ENCODE data around the gene USP53. TPM values are rescaled to one million over a fixed set of nuclear protein-coding genes. Genes with fewer than 3 reads are reported as not detected.

USP53 gene
- total RNA-seq, 3 donors from 2014 or later = 57.7 to 118 (median 67.6) TPM

- Histone ChIP-seq H3K36me3 (ENCODE audit: low read depth) (no peaks in the 10 kb centered on the region), H3K4me3 (no peak overlapping the region), H3K4me1 (ENCODE audit: low read depth) (peaks cover 5% of the 10 kb centered on the region), H3K9me3 (no peaks in the 10 kb centered on the region)
- DNase-seq (no peak), ATAC-seq (no peak)
- intact Hi-C loops (cut with DNase I, micrococcal nuclease) = loop anchor here (10.0 kb wide), 2 partner anchors 237 to 297 kb away; no protein-coding TSS in a partner anchor
- TF ChIP-seq, protein P1, sequence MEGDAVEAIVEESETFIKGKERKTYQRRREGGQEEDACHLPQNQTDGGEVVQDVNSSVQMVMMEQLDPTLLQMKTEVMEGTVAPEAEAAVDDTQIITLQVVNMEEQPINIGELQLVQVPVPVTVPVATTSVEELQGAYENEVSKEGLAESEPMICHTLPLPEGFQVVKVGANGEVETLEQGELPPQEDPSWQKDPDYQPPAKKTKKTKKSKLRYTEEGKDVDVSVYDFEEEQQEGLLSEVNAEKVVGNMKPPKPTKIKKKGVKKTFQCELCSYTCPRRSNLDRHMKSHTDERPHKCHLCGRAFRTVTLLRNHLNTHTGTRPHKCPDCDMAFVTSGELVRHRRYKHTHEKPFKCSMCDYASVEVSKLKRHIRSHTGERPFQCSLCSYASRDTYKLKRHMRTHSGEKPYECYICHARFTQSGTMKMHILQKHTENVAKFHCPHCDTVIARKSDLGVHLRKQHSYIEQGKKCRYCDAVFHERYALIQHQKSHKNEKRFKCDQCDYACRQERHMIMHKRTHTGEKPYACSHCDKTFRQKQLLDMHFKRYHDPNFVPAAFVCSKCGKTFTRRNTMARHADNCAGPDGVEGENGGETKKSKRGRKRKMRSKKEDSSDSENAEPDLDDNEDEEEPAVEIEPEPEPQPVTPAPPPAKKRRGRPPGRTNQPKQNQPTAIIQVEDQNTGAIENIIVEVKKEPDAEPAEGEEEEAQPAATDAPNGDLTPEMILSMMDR (IDR thresholded peaks at IDR 0.05) = no peak
Observed at GRCh38 chr4:119281393-119281792, 68.9 kb downstream of the USP53 start.

- peak; percentile 64 for ATAC-seq
- Histone ChIP-seq H3K9me3 (no peaks in the 10 kb centered on the region), H3K4me1 (ENCODE audit: low read depth) (peaks cover 5% of the 10 kb centered on the region), H3K36me3 (ENCODE audit: low read depth) (no peaks in the 10 kb centered on the region), H3K4me3 (no peak overlapping the region)
- TF ChIP-seq, protein P1 (IDR thresholded peaks at IDR 0.05) = no peak
- no peak for DNase-seq
- intact Hi-C loops (cut with DNase I, micrococcal nuclease) = loop anchor here (10.0 kb wide), 2 partner anchors 240 to 300 kb away; no protein-coding TSS in a partner anchor
Observed at GRCh38 chr4:119284876-119285780, 72.6 kb downstream of the USP53 start.

GRCh38 chr4:119286377-119287002, 74.0 kb downstream of the USP53 start:
- Histone ChIP-seq H3K4me1 (ENCODE audit: low read depth) (peaks cover 5% of the 10 kb centered on the region), H3K9me3 (no peaks in the 10 kb centered on the region), H3K4me3 (no peak overlapping the region), H3K36me3 (ENCODE audit: low read depth) (no peaks in the 10 kb centered on the region)
- TF ChIP-seq, protein P1 (IDR thresholded peaks at IDR 0.05) = peak; percentile 28
- ATAC-seq (peak; percentile 39), DNase-seq (peak in 1 of 3 donors; percentile 36)
- intact Hi-C loops (cut with DNase I, micrococcal nuclease) = loop anchor here (10.0 kb wide), 2 partner anchors 242 to 302 kb away; no protein-coding TSS in a partner anchor

DNA sequence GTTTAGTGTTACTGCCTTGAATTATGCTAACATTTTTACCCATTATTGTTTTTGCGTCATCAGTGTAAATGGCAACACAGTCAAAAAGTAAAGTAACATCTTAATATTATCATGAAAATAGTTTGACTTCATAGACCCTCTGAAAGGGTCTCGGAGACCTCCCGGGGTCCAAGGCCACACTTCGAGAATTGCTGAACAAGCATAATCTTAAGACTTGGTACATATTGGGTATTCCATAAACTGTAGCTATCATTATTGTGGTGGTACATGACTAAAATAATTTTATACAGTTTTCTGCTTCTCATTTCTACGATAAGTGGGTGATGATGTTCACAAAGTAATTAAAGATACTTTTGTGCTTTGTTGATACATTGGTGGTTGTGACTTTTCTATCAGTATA, 76.8 kb downstream of the USP53 start:
- Histone ChIP-seq H3K9me3 (no peaks in the 10 kb centered on the region), H3K36me3 (ENCODE audit: low read depth) (no peaks in the 10 kb centered on the region), H3K4me3 (no peak overlapping the region), H3K4me1 (ENCODE audit: low read depth) (no peaks in the 10 kb centered on the region)
- TF ChIP-seq, protein P1 (IDR thresholded peaks at IDR 0.05) = no peak
- DNase-seq (no peak), ATAC-seq (no peak)
- intact Hi-C loops (cut with DNase I, micrococcal nuclease) = loop anchor here (10.0 kb wide), 2 partner anchors 245 to 305 kb away; no protein-coding TSS in a partner anchor

DNA sequence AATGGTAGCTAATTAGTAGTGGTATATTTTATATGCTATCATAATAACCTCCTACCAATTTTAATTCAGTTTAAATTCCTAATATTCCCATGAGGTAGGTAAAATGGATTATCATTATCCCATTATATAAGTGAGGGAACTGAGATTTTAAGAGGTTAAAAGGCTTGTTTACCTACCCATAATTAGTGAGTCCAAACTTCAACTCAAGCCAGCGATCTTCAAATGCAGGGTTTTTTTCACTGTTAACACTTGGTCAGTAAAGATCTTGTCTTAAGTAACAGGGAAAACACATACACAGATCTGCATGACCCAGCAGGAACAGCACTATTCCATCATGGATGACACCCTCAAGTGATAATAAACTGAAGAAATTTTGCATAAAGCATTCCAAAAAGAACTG, 78.1 kb downstream of the USP53 start:
- ATAC-seq (no peak), DNase-seq (no peak)
- Histone ChIP-seq H3K36me3 (ENCODE audit: low read depth) (no peaks in the 10 kb centered on the region), H3K4me3 (no peak overlapping the region), H3K4me1 (ENCODE audit: low read depth) (no peaks in the 10 kb centered on the region), H3K9me3 (no peaks in the 10 kb centered on the region)
- TF ChIP-seq, protein P1 (IDR thresholded peaks at IDR 0.05) = no peak
- intact Hi-C loops (cut with DNase I, micrococcal nuclease) = no loop called here

All from mucosa of descending colon (tissue), 3 donors.